ENCODE data around the gene TRIM49D2. TPM values are rescaled to one million over a fixed set of nuclear protein-coding genes. Genes with fewer than 3 reads are reported as not detected.
"Not testable (repeated sequence)": the region's sequence is repeated elsewhere in the genome, so short reads cannot be mapped to it uniquely, and the experiment has no call there.

TRIM49D2 gene
- total RNA-seq (not detected), polyA plus RNA-seq (not detected)
- long read RNA-seq, donor 1: 0 reads
- long read RNA-seq, donor 2: 0 reads
- long read RNA-seq, donor 3: 0 reads
- long read RNA-seq, donor 4: 0 reads
- long read RNA-seq, donor 5: 0 reads

- H3K9ac ChIP-seq (ENCODE audit: insufficient read depth in 1 of 2, low read length in 2 of 2); DNase-seq; H3K27me3 ChIP-seq (ENCODE audit: control insufficient read depth in 3 of 3, insufficient read depth in 3 of 3, low read length in 2 of 3); H3K27ac ChIP-seq (ENCODE audit: low read depth in 1 of 2, low read length in 1 of 2); H3K9me3 ChIP-seq (ENCODE audit: control insufficient read depth in 4 of 4, insufficient read depth in 3 of 4, low read length in 3 of 4); H3K36me3 ChIP-seq (ENCODE audit: control insufficient read depth in 4 of 4, insufficient read depth in 4 of 4, low read length in 4 of 4); H3K4me3 ChIP-seq; H3K4me1 ChIP-seq (ENCODE audit: control insufficient read depth in 5 of 5, insufficient read depth in 5 of 5, low read length in 5 of 5); ATAC-seq (ENCODE audit: insufficient read depth, low FRiP score): not testable (repeated sequence)
- WGBS, 2 donors: 90 to 93% methylated on average over 2 of the region's 6 CpGs
Measured at GRCh38 chr11:89923764-89924163, at the start of gene TRIM49D2. TRIM49D2 (plus strand) TSS chr11:89924064; CDS start chr11:89926762, 2,698 bp downstream.

DNA sequence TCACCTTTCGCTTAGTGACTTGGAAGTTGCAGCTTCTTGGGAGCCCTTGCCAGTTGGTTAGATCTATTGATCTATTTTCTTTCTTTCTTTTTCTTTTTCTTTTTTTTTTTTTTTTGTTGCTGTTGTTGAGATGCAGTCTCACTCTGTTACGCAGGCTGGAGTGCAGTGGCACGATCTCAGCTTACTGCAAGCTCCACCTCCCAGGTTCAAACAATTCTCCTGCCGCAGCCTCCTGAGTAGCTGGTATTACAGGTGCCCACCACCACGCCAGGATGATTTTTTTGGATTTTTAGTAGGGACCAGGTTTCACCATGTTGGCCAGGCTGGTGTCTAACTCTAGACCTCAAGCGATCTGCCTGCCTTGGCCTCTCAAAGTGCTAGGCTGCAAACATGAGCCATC, 46.4 kb upstream of the TRIM49D2 start:
- H3K9ac ChIP-seq (ENCODE audit: insufficient read depth in 1 of 2, low read length in 2 of 2); ATAC-seq (ENCODE audit: insufficient read depth, low FRiP score); H3K4me3 ChIP-seq; H3K36me3 ChIP-seq (ENCODE audit: control insufficient read depth in 4 of 4, insufficient read depth in 4 of 4, low read length in 4 of 4); H3K27me3 ChIP-seq (ENCODE audit: control insufficient read depth in 3 of 3, insufficient read depth in 3 of 3, low read length in 2 of 3); H3K27ac ChIP-seq (ENCODE audit: low read depth in 1 of 2, low read length in 1 of 2); H3K9me3 ChIP-seq (ENCODE audit: control insufficient read depth in 4 of 4, insufficient read depth in 3 of 4, low read length in 3 of 4); DNase-seq; H3K4me1 ChIP-seq (ENCODE audit: control insufficient read depth in 5 of 5, insufficient read depth in 5 of 5, low read length in 5 of 5): not testable (repeated sequence)
- WGBS, 2 donors: 91 to 97% methylated on average over 5 of the region's 6 CpGs

DNA sequence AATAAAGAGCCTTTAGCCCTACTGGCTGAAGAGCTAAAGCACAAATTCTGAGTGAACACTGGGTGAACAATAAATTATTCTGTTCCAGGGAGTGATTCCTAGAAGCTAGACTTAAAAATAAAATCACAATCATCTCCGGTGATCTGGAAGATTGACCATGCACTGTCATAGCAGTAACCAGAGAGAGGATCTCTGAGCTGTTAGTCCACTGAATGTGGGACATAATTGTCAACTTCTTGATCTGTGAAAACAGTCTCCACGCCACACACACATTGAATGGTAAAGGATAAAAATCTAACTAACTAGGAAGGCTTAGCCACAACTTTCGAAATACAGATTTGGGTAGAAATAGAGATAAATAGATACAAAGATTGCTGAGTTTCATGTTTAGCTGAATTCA, 30.6 kb upstream of the TRIM49D2 start:
- DNase-seq; H3K4me1 ChIP-seq (ENCODE audit: control insufficient read depth in 5 of 5, insufficient read depth in 5 of 5, low read length in 5 of 5); H3K36me3 ChIP-seq (ENCODE audit: control insufficient read depth in 4 of 4, insufficient read depth in 4 of 4, low read length in 4 of 4); H3K27ac ChIP-seq (ENCODE audit: low read depth in 1 of 2, low read length in 1 of 2); H3K9me3 ChIP-seq (ENCODE audit: control insufficient read depth in 4 of 4, insufficient read depth in 3 of 4, low read length in 3 of 4); H3K9ac ChIP-seq (ENCODE audit: insufficient read depth in 1 of 2, low read length in 2 of 2); H3K27me3 ChIP-seq (ENCODE audit: control insufficient read depth in 3 of 3, insufficient read depth in 3 of 3, low read length in 2 of 3); ATAC-seq (ENCODE audit: insufficient read depth, low FRiP score); H3K4me3 ChIP-seq: not testable (repeated sequence)
- WGBS, 2 donors: 82 to 92% methylated on average over 2 of the region's 3 CpGs

- H3K4me1 ChIP-seq (ENCODE audit: control insufficient read depth in 5 of 5, insufficient read depth in 5 of 5, low read length in 5 of 5); H3K27me3 ChIP-seq (ENCODE audit: control insufficient read depth in 3 of 3, insufficient read depth in 3 of 3, low read length in 2 of 3); H3K27ac ChIP-seq (ENCODE audit: low read depth in 1 of 2, low read length in 1 of 2); H3K9me3 ChIP-seq (ENCODE audit: control insufficient read depth in 4 of 4, insufficient read depth in 3 of 4, low read length in 3 of 4); H3K36me3 ChIP-seq (ENCODE audit: control insufficient read depth in 4 of 4, insufficient read depth in 4 of 4, low read length in 4 of 4); DNase-seq; H3K4me3 ChIP-seq; ATAC-seq (ENCODE audit: insufficient read depth, low FRiP score); H3K9ac ChIP-seq (ENCODE audit: insufficient read depth in 1 of 2, low read length in 2 of 2): not testable (repeated sequence)
- 90 to 96% methylated on average over 8 to 10 of the region's 14 CpGs for WGBS, 2 donors
Measured at GRCh38 chr11:89900809-89901208, 23.1 kb upstream of the TRIM49D2 start.

DNA sequence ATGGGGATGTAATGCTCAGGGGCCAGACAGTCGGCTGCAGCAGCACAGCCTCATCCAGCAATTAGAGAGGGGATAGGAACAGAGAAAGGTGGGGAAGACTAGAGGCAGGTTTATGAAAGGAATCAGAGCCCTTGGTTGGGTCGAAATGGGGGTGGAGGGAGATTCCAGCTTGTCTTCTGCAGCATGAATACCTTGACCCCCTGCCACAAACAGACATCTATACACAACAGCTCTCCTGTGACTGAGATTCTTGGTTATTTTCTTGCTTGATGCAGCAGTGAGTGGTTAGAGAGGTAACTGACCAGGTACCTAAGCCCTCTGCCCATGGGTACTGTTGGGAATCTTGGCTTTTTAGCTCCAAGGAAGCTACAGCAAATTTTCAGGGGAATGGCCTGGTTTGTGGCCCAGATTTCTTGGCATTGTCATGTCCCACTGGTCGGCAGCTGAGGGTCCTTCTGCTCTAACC, 1.6 kb upstream of the TRIM49D2 start, which contains the start of gene TRIM49D1:
TSS of gene TRIM49D1 (minus strand) at position 51 of the 466 bp plus-strand sequence. CDS start 4,535 bp downstream, outside the sequence.
- H3K9me3 ChIP-seq (ENCODE audit: control insufficient read depth in 4 of 4, insufficient read depth in 3 of 4, low read length in 3 of 4): no peaks in the 10 kb centered on the region
- H3K9ac ChIP-seq (ENCODE audit: insufficient read depth in 1 of 2, low read length in 2 of 2): no peak within 1 kb of the TSS
- no peak for TF ChIP-seq CTCF (IDR thresholded peaks at IDR 0.05; ENCODE audit: control extremely low read depth, extremely low read depth)
- H3K4me1 ChIP-seq (ENCODE audit: control insufficient read depth in 5 of 5, insufficient read depth in 5 of 5, low read length in 5 of 5): no peaks in the 10 kb centered on the region
- 58 to 66% methylated on average over 3 of the region's 3 CpGs for WGBS, 2 donors
- H3K27ac ChIP-seq (ENCODE audit: low read depth in 1 of 2, low read length in 1 of 2): no peak within 1 kb of the TSS
- no peak within 1 kb of the TSS for H3K4me3 ChIP-seq
- H3K27me3 ChIP-seq (ENCODE audit: control insufficient read depth in 3 of 3, insufficient read depth in 3 of 3, low read length in 2 of 3): no peaks in the 10 kb centered on the region
- DNase-seq: no peak
- no peak for ATAC-seq (ENCODE audit: insufficient read depth, low FRiP score)
- no peaks in the 10 kb centered on the region for H3K36me3 ChIP-seq (ENCODE audit: control insufficient read depth in 4 of 4, insufficient read depth in 4 of 4, low read length in 4 of 4)

- not testable (repeated sequence) for H3K27me3 ChIP-seq (ENCODE audit: control insufficient read depth in 3 of 3, insufficient read depth in 3 of 3, low read length in 2 of 3); H3K4me1 ChIP-seq (ENCODE audit: control insufficient read depth in 5 of 5, insufficient read depth in 5 of 5, low read length in 5 of 5); H3K9me3 ChIP-seq (ENCODE audit: control insufficient read depth in 4 of 4, insufficient read depth in 3 of 4, low read length in 3 of 4); DNase-seq; H3K9ac ChIP-seq (ENCODE audit: insufficient read depth in 1 of 2, low read length in 2 of 2); H3K27ac ChIP-seq (ENCODE audit: low read depth in 1 of 2, low read length in 1 of 2); H3K4me3 ChIP-seq; H3K36me3 ChIP-seq (ENCODE audit: control insufficient read depth in 4 of 4, insufficient read depth in 4 of 4, low read length in 4 of 4); ATAC-seq (ENCODE audit: insufficient read depth, low FRiP score)
- WGBS, 2 donors: 85 to 94% methylated on average over 3 to 5 of the region's 6 CpGs
Measured at GRCh38 chr11:89960833-89961232, 37.0 kb downstream of the TRIM49D2 start.

DNA sequence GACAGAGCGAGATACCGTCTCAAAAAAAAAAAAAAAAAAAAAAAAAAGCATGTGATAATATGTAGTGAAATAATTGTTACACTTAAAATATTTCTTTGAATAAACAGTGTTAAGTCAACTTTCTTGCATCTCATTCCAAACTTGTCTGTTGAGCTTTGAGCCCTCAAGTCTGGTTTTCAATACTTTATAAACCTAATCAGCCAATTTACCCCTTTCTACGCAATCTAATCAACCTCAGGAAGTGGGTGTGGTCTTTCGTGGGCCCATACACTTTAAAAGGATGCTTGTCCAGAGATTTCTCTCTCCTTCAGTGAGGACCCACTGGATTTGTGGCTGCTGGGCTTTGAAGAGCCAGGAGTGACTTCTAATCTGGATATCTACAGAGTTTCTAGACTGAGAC, 41.9 kb downstream of the TRIM49D2 start, which contains the start of gene TRIM64:
TSS of gene TRIM64 (plus strand) at position 301 of the 400 bp plus-strand sequence. CDS start 2,467 bp downstream, outside the sequence.
- not testable (repeated sequence) for H3K9ac ChIP-seq (ENCODE audit: insufficient read depth in 1 of 2, low read length in 2 of 2); ATAC-seq (ENCODE audit: insufficient read depth, low FRiP score)
- WGBS, 2 donors: no CpG with 5 or more reads among the region's 4 CpGs

More for the DNA sequence above, 41.9 kb downstream of the TRIM49D2 start, which contains the start of gene TRIM64:
- not testable (repeated sequence) for DNase-seq; H3K27ac ChIP-seq (ENCODE audit: low read depth in 1 of 2, low read length in 1 of 2); H3K4me1 ChIP-seq (ENCODE audit: control insufficient read depth in 5 of 5, insufficient read depth in 5 of 5, low read length in 5 of 5); H3K36me3 ChIP-seq (ENCODE audit: control insufficient read depth in 4 of 4, insufficient read depth in 4 of 4, low read length in 4 of 4); H3K27me3 ChIP-seq (ENCODE audit: control insufficient read depth in 3 of 3, insufficient read depth in 3 of 3, low read length in 2 of 3); H3K9me3 ChIP-seq (ENCODE audit: control insufficient read depth in 4 of 4, insufficient read depth in 3 of 4, low read length in 3 of 4); H3K4me3 ChIP-seq

Data from lung (tissue), 16 donors.